SK-N-DZ (cell line): ENCODE measurements around the gene KLF6. TPM values are rescaled to one million over a fixed set of nuclear protein-coding genes. Genes with fewer than 3 reads are reported as not detected.

ENCODE experiments used
- DNase-seq: peaks from one replicate; pipeline ENCODE4 v3.0.0-alpha.2; 2015; ENCODE audit warnings: low spot score
- polyA plus RNA-seq, 2 experiments: library from polyadenylated mRNA; depleted of rRNA; stranded (reverse); fragments of >200 nt; gene quantifications; 2 replicates each; pipeline ENCODE4 v1.2.3, GENCODE V29; 2014

Gene KLF6
- 2.4 and 2.5 TPM in 2 replicates for polyA plus RNA-seq (2014; cell fraction: cytosol; rRNA removed)
- 6.6 and 14.0 TPM in 2 replicates for polyA plus RNA-seq (2014; cell fraction: nucleus; rRNA removed)

DNA sequence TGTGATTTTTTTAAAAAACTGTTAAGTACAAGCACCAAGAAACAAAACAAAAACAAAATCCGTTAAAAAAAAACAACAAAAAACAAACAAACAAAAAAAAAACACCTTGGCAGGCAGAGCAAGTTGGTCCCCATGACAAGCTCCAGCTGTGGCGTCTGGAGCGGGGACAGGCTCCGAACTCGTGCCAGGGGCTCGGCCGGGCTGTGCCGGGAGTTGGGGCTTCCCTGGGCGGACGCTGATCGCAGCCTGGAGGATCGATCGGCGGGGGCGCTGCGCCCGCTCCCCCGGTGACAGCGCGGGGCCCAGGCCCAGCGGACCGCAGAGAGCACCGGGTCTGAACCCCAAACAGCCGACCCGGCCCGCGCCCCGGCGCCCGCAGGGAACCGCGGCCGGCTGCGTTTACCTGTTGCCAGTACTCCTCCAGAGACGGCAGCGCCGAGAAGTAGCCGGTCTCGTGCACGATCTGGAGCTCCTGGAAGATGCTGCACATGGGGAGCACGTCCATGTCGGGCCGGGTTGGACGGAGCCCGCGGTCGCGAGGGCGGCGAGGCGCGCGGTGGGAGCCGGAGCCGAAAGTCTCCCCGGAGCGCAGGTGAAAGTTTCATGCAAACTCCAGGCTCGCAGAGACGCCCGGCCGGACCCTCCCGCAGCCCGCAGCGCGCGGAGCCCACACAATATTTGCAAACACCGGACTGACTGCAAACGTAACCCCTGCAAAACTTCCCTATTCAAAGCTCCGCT lies at the start of gene KLF6:
KLF6 (minus strand) TSS at position 700 of the 741 bp plus-strand sequence; CDS start at position 505, 195 bp downstream.
- peak; percentile 35 for DNase-seq

DNA sequence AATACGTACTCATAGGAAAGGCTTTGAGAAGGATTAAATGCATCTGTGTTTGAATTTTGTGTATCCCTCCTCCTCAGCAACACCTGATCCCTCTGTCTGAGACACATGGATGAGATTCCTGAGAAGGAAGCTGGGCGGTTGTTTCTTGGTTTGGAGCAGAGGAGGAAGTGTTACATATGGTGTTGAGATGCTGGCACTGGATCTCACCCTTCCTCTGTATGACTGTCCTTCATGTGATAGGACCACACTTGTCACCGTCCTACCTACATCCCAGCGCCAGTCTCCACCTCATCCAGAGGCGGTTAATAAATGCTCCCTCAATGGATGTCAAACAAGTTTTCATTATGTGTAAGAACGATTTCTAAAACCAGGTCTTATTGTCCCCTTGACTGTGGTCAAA lies 49.4 kb upstream of the KLF6 start:
- DNase-seq = no peak

GRCh38 chr10:3833046-3833445 lies 48.0 kb upstream of the KLF6 start:
- DNase-seq = no peak

DNA sequence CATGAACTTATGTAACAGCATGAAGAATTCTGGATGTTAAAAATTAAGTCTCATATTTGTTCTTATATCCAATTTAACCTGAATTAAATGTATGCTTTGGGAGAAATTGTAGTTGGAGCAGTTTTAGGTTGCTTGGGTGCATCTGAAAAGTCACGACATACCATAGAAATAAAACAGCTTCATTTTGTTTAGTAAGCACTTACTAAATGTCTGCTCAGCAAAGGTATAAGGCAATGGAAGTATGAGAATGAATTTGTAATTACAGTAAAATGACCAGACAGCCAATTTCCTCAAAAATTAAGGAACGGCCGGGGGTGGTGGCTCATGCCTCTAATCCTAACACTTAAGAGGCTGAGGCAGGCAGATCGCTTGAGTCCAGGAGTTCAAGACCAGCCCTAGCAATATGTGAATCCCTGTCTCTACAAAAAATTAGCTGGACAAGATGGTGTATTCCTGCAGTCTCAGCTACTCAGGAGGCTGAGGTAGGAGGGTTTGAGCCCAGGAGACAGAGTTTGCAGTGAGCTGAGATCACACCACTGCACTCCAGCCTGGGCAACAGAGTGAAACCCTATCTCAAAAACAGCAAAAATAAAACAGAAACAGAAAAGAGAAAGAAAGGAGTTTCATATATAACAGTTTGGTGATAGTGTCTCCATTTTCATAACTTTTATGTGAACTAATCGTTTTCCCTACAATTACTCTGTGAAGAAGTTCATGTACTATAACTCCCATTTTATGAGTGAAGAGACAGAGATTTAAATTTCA lies 47.2 kb upstream of the KLF6 start:
- DNase-seq = no peak

DNA sequence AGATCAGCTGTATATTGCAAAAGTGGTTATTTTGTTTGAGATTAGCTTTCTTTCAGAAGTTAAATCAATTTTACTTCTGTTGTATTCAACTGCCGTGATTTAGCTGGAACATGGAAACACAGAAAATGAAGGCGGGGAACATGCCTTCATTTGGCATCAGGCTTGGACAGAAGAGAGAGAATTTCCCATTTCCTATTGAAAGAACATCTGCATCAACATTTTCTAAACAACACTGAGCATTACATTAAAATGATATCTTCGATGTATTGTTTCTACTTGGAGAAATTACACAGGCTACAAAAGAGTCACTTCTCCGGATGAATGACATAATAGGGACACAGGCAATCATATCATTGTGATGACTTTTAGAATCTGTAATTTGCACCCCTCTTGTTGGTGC lies 46.6 kb upstream of the KLF6 start:
- no peak for DNase-seq

DNA sequence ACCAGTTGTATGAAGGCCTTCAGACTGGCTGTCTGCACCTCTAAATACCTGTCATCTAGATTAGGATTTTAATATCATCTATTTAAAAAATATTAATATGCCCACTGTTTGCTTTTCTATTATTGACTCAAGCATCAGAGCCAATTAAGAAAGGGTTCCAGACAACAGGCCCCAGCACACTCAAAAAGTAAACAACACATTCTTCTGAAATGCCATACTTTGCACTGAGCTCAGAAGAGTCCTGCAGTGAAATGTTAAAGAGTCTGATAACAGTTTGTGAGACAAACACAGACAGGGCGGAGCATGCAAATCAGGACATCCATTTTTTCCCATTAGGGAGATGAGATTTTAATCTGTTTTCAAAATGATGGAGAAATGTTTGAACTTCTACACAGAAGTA lies 45.9 kb upstream of the KLF6 start:
- DNase-seq = no peak

- no peak for DNase-seq
These were observed 44.4 kb upstream of the KLF6 start for GRCh38 chr10:3829156-3830050.

DNA sequence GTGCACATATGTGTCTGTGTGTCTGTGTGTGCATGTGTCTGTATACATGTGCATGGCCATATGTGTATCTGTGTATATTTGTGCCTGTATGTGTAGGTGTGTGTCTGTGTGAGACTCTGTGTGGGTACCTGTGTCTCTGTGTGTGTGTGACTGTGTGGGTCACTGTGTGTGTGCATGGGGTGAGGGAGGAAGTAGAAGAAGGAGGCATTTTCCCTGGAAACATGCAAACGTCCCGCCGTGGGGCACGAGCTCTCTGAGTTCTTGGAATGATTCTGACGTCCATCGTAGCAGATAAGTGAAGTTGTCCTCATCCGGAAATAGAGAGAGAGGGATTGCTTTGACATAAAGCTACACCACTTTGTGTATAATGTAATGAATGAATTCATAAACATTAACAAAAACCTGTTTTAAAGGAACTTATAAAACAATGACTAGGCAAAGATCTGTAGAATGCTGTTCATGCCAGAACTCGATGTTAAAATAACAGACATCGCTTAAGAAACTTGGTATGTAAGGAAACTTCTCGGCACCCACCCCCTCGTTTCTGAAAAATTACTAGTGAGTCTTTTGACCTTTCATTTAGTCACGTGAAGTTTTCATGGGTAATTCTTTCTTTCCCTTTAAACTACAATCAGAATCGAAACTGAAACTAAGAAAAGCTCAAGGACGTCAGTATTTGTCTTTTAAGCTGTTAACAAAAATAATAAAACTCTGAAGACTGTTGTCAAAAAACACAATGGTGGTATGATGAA lies 43.6 kb upstream of the KLF6 start:
- DNase-seq = no peak

- DNase-seq = no peak
These were observed 42.9 kb upstream of the KLF6 start for GRCh38 chr10:3827768-3828403.

- DNase-seq = no peak
These were observed 42.3 kb upstream of the KLF6 start for GRCh38 chr10:3827266-3827665.

GRCh38 chr10:3825862-3826351 lies 40.9 kb upstream of the KLF6 start:
- no peak for DNase-seq

DNA sequence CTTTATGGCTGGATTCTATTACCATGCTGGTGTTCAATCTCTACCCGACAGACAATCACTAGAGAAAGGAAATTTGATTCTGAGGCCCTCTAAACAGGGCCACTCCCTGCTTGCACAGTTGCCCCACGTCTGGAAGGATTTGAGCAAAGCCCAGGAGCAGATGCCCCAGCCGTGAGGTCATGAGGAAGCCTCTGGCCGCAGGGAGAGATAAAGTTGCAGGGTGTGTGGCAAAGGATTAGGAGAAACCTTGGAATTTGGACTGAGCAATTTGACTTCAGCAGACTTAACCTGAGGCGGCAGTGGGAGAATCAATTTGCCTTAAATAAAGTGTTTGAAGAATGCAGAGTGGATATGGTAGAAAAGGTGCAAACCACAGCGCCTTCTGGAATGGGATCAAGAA lies 40.2 kb upstream of the KLF6 start:
- no peak for DNase-seq

- no peak for DNase-seq
These were observed 37.7 kb upstream of the KLF6 start for GRCh38 chr10:3822541-3823330.

DNA sequence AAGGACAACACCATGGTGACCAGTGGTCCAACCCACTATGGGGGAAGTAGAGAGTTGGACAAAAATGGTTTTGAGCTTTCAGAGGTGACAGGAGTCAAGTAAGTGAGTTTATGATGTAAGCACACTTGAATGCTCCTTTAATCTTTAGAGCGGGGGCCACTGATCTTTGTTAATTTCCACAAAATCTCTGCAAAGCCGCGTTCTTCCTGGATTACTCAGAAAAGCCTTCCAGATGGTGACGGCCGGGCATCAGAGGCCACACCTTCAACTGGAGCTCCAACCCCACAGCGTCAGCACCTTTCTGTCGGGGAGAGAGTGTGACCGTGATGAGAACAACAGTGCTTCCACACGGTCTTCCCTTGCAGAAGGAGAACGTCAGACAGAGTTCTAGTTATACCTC lies 35.2 kb upstream of the KLF6 start:
- no peak for DNase-seq

DNA sequence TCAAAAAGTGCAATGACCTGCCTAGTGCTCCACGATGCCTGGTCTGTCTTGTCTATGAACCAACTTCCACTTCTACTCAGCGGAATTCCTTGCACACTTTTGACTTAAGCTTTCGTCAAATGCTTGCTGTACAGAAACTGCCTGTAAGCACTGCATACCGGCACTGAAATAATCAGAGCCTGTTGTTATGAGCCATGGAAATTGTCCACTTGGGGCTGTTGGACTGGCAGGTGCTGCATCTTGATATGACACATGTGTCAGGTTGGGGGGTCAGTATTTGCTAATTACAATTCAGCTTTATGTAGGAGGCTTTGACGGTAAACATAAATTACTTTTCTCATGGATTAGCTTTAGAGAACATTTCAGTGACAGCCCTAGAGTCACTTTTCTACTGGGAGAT lies 32.0 kb upstream of the KLF6 start:
- no peak for DNase-seq

- no peak for DNase-seq
These were observed 29.8 kb upstream of the KLF6 start for GRCh38 chr10:3814838-3815220.

DNA sequence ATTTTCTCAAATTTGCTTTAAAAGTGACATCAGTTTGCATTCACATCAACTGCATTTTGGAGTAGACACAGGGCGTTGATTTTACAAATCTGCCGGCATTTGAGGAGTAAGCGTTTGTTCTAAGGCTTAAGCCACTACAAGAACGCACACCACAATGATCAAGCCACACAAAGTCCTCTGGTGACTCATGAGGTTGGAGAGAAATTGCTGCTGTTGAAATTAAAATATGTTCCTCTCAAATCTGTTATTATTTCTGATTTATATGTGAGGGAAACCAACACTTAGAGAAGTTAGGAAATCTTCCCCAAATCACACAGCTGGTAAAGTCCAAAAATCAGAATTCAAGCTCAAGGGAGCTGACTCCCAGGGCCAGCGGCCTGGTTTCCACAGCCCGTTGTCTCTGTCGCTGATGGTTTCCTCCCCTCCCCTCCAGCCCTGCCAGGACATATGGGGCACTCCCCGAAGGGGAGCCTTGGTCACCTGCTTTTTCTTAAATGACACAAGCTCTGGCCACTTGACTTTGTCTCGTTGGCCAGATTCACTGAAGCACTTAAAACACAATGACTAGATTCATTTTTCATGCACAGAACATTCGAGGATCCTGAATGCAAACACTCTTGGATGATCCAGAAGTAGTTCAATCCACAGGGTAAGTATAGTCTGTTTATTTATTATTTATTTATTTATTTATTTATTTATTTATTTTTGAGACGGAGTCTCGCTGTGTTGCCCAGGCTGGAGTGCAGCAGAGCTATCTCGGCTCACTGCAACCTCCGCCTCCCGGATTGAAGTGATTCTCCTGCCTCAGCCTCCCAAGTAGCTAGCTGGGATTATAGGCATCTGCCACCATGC lies 29.2 kb upstream of the KLF6 start:
- no peak for DNase-seq

DNA sequence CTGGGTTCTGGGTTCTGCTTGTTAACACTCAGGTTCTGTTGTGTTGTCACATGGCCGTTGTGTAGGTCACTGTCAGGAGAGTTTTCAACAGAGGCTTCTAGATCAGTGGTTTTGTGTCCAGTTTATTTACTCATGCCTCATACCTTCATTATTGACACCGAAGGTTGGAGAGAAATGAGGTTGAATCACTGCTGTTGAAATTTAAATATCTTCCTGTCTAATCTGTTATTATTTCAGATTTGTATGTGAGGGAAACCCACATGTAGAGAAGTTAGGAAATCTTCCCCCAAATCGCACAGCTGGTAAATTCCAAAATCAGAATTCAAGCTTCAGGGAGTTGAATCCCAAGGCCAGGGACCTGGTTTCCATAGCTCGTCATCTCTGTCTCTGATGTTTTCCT lies 28.3 kb upstream of the KLF6 start:
- DNase-seq = no peak

DNA sequence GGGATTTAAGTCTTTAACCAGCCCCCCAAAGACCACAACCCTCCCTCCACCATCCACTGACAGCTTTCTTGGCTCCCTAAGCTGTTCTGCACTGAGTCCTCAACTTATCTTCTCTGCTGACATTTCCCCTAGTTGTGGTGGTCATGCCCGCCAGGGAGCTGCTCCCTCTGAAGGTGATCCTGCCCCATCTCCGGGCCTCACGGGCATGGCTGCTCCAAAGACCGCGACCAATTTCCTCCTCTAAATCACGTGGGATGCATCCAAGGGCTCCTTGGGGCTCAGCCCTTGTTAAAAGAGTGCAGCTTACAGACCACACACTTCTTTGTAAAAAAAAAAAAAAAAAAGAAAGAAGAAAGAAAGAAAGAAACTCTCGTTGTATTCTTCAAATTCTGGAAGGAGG lies 27.1 kb upstream of the KLF6 start:
- no peak for DNase-seq
